ENCODE results near the gene SLC47A2. TPM values are rescaled to one million over a fixed set of nuclear protein-coding genes. Genes with fewer than 3 reads are reported as not detected.

Gene SLC47A2
- total and polyA plus RNA-seq, 2 experiments from 2014 or later = not detected

GRCh38 chr17:19727501-19728078 is 11.2 kb upstream of the SLC47A2 start:
- H2AFZ ChIP-seq = 0 out of 2 replicates have a peak overlapping the region, but pooled peaks have one; percentile 4
- 13 to 37% methylated on average over 4 of the region's 4 CpGs for WGBS, 2 experiments (ENCODE audit: low coverage in 1 of 2, low lambda C conversion rate in 2 of 2, missing lambda C conversion rate in 2 of 2)
- peak overlapping the region; percentile 55 for H3K9ac ChIP-seq

DNA sequence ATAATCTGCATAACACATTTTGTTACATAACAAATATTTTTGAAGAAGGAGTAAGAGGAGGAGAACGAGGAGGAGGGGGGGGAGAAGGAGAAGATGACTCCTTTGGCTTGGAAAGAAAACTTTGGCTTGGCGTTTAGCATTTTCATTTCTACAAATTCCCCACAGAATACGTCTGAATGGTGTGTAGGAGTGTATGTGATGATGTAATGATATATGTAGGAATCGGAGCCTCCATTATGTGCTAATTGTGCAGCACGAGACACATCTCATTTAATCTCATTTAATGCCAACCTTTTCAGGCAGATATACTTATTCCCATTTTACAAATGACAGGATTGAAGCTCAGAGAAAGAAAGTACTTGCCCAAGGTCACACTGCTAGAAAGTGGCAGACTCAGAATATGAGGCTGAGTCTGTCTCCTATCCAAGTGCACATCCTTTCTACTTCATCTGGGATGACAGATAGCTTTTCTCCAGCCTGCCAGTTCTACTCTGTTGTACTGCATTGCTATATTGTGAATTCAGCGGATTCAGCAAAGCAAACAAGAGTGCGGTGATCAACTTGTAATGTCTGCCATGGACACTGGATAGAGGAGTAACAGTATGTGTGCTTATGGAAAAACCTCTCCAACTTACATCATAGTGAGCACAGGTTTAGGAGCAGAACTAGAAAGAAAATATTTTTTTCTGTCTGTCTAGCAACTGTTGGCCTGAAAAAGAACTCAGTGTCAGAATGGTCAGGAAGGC is 10.4 kb upstream of the SLC47A2 start:
- Histone ChIP-seq H3F3A (ENCODE audit: insufficient read depth) (peaks cover 16% of the 10 kb centered on the region; the same call in 1 of the 2 replicates), H3K9ac (peak overlapping the region; percentile 54), H3K36me3 (ENCODE audit: low read depth) (no peaks in the 10 kb centered on the region), H3K4me1 (ENCODE audit: insufficient read depth) (peaks cover 17% of the 10 kb centered on the region), H4K20me1 (ENCODE audit: insufficient read depth) (no peaks in the 10 kb centered on the region), H3K9me3 (ENCODE audit: low read depth) (no peaks in the 10 kb centered on the region), H3K4me2 (ENCODE audit: unreplicated experiment) (no peak overlapping the region), H3K4me3 (no peak overlapping the region), H3K79me2 (ENCODE audit: insufficient read depth) (no peaks in the 10 kb centered on the region), H3K27ac (peak overlapping the region; percentile 77), H3K9me2 (ENCODE audit: insufficient read depth) (no peaks in the 10 kb centered on the region), H3K27me3 (replicated peaks; ENCODE audit: insufficient read depth) (no peaks in the 10 kb centered on the region), H2AFZ (no peak overlapping the region)
- in situ Hi-C loops (cut with MboI) = no loop called here
- 37 to 38% methylated on average over 7 of the region's 7 CpGs for WGBS, 2 experiments (ENCODE audit: low coverage in 1 of 2, low lambda C conversion rate in 2 of 2, missing lambda C conversion rate in 2 of 2)
- TF ChIP-seq EZH2phosphoT487 (IDR thresholded peaks at IDR 0.05; ENCODE audit: insufficient read depth, low read depth) (no peak), EZH2 (IDR thresholded peaks at IDR 0.05; ENCODE audit: insufficient read depth, poor library complexity, severe bottlenecking) (no peak)
- DNase-seq = peak; percentile 57

More at GRCh38 chr17:19727501-19728078, 11.2 kb upstream of the SLC47A2 start:
- Histone ChIP-seq H3K27me3 (replicated peaks; ENCODE audit: insufficient read depth) (no peaks in the 10 kb centered on the region; the same call in 1 of the 2 replicates), H3K9me3 (ENCODE audit: low read depth) (no peaks in the 10 kb centered on the region), H3K4me3 (no peak overlapping the region), H4K20me1 (ENCODE audit: insufficient read depth) (no peaks in the 10 kb centered on the region), H3K79me2 (ENCODE audit: insufficient read depth) (no peaks in the 10 kb centered on the region), H3K4me2 (ENCODE audit: unreplicated experiment) (no peak overlapping the region), H3F3A (ENCODE audit: insufficient read depth) (peaks cover 16% of the 10 kb centered on the region; the same call in 1 of the 2 replicates), H3K4me1 (ENCODE audit: insufficient read depth) (peaks cover 17% of the 10 kb centered on the region), H3K27ac (peak overlapping the region; percentile 77), H3K9me2 (ENCODE audit: insufficient read depth) (no peaks in the 10 kb centered on the region), H3K36me3 (ENCODE audit: low read depth) (no peaks in the 10 kb centered on the region)
- peak; percentile 89 for DNase-seq
- TF ChIP-seq EZH2phosphoT487 (IDR thresholded peaks at IDR 0.05; ENCODE audit: insufficient read depth, low read depth) = no peak
- in situ Hi-C loops (cut with MboI) = no loop called here

DNA sequence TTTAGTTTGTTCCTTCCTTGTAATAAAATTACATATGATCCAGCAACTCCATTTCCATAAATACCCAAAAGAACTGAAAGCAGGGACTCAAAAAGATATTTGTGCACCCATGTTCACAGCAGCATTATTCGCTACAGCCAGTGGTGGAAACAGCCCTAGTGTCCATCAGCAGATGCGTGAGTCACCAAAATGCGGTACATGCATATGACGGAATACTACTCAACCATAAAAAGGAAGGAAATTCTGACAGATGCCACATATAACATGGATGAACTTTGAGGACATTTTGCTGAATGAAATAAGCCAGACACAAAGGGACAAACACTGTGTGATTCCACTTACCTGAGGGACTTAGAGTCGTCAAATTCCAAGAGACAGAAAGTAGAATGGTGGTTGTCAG is 9.1 kb upstream of the SLC47A2 start:
- TF ChIP-seq EZH2 (IDR thresholded peaks at IDR 0.05; ENCODE audit: insufficient read depth, poor library complexity, severe bottlenecking) (no peak), EZH2phosphoT487 (IDR thresholded peaks at IDR 0.05; ENCODE audit: insufficient read depth, low read depth) (no peak)
- H3K9me3 ChIP-seq (ENCODE audit: low read depth) = no peaks in the 10 kb centered on the region
- WGBS, 2 experiments (ENCODE audit: low coverage in 1 of 2, low lambda C conversion rate in 2 of 2, missing lambda C conversion rate in 2 of 2) = 89 to 97% methylated on average over 5 of the region's 5 CpGs

DNA sequence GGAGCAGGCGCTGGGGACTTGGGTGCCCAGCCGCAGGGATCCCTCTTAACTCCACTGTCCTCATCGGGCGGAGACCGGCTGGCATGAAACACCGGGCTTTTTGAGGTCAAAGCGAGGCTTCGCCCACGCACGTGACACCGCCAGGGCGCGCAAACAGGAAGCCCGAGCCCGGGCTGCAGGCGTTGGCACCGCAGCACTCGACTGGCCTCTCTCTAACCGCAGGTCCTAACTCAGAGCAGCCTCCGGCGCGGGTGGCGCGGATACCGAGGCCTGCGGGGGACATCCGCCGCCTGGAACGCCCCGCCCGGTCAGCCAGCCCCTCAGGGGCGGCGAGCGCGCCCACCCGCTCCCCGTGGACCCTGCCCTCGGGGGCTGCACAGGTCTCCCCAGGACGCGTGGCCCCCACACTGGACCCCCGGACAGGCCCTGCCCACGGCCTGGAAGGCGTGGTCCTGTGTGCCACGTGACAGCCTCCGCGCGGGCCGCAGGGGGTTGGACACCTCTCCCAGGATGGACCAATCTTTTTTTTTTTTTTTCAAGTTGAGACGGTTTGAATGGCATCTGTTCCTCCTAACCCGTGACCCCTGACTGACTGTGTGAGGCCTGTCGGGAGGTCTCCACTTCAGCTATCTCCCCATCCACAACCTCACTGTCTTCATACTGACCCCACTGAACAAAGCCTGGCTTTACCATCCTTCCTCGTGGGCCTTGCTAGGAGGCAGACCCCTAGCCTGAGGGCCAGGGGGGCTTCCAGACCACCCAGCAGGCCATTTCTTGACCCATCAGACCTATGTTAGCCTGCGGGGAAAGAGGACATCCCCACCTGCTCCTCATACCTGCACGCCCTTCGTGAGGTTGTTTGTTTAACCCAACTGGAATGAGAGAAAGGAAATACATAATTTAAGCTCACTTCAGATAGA is 8.4 kb upstream of the SLC47A2 start:
- Histone ChIP-seq H2AFZ (peak overlapping the region; percentile 67), H3K9me2 (ENCODE audit: insufficient read depth) (no peaks in the 10 kb centered on the region), H3K9ac (peak overlapping the region; percentile 59; the same call in 1 of the 2 replicates), H3K27me3 (replicated peaks; ENCODE audit: insufficient read depth) (no peaks in the 10 kb centered on the region), H3K36me3 (ENCODE audit: low read depth) (no peaks in the 10 kb centered on the region), H3K4me2 (ENCODE audit: unreplicated experiment) (peak overlapping the region; percentile 49), H4K20me1 (ENCODE audit: insufficient read depth) (no peaks in the 10 kb centered on the region), H3K9me3 (ENCODE audit: low read depth) (no peaks in the 10 kb centered on the region), H3K4me1 (ENCODE audit: insufficient read depth) (peaks cover 17% of the 10 kb centered on the region), H3K27ac (no peak overlapping the region), H3F3A (ENCODE audit: insufficient read depth) (peaks cover 16% of the 10 kb centered on the region; the same call in 1 of the 2 replicates), H3K4me3 (peak overlapping the region; percentile 48; the same call in 1 of the 2 replicates), H3K79me2 (ENCODE audit: insufficient read depth) (no peaks in the 10 kb centered on the region)
- in situ Hi-C loops (cut with MboI) = no loop called here
- WGBS, 2 experiments (ENCODE audit: low coverage in 1 of 2, low lambda C conversion rate in 2 of 2, missing lambda C conversion rate in 2 of 2) = 58 to 59% methylated on average over 46 to 47 of the region's 55 CpGs
- TF ChIP-seq EZH2phosphoT487 (IDR thresholded peaks at IDR 0.05; ENCODE audit: insufficient read depth, low read depth) (no peak), EZH2 (IDR thresholded peaks at IDR 0.05; ENCODE audit: insufficient read depth, poor library complexity, severe bottlenecking) (no peak)
- DNase-seq = peak; percentile 75

More for the DNA sequence above, 9.1 kb upstream of the SLC47A2 start:
- no peak for DNase-seq
- H3F3A ChIP-seq (ENCODE audit: insufficient read depth) = peaks cover 16% of the 10 kb centered on the region; the same call in 1 of the 2 replicates
- no peaks in the 10 kb centered on the region for H4K20me1 ChIP-seq (ENCODE audit: insufficient read depth)
- H3K79me2 ChIP-seq (ENCODE audit: insufficient read depth) = no peaks in the 10 kb centered on the region
- H3K9ac ChIP-seq = no peak overlapping the region
- in situ Hi-C loops (cut with MboI) = no loop called here
- no peak overlapping the region for H3K4me3 ChIP-seq
- H3K9me2 ChIP-seq (ENCODE audit: insufficient read depth) = no peaks in the 10 kb centered on the region
- no peaks in the 10 kb centered on the region for H3K27me3 ChIP-seq (replicated peaks; ENCODE audit: insufficient read depth)
- no peak overlapping the region for H2AFZ ChIP-seq
- no peaks in the 10 kb centered on the region for H3K36me3 ChIP-seq (ENCODE audit: low read depth)
- no peak overlapping the region for H3K27ac ChIP-seq
- peaks cover 17% of the 10 kb centered on the region for H3K4me1 ChIP-seq (ENCODE audit: insufficient read depth)
- H3K4me2 ChIP-seq (ENCODE audit: unreplicated experiment) = no peak overlapping the region
